Central memory CD8-positive, alpha-beta T cell (primary cell): ENCODE measurements around the gene HAP1.
"Not testable (repeated sequence)": the region's sequence is repeated elsewhere in the genome, so short reads cannot be mapped to it uniquely, and the experiment has no call there.

Experiments
- ATAC-seq: fragments of 150-1000 bp; cut with Tn5 transposase; replicated peaks from 2 replicates; pipeline ENCODE4 v1.10.0; 2022; ENCODE audit warnings: mild to moderate bottlenecking, moderate FRiP score, moderate number of reproducible peaks; ENCODE audit not compliant: poor library complexity, severe bottlenecking; ENCODE audit errors: extremely low read depth
- DNase-seq, 2 donors: peaks; one replicate each; pipeline ENCODE4 v3.0.0; 2021; ENCODE audit warnings: low spot score in 2 of 2
- H3K27ac Mint-ChIP-seq: one replicate; pipeline ENCODE4 v1.8.0; 2022; ENCODE audit warnings: low read depth, mild to moderate bottlenecking, moderate library complexity, mixed read lengths
- H3K27me3 Mint-ChIP-seq: one replicate; pipeline ENCODE4 v1.8.0; 2022; ENCODE audit warnings: mixed read lengths
- H3K36me3 Mint-ChIP-seq: one replicate; pipeline ENCODE4 v1.8.0; 2022; ENCODE audit warnings: mild to moderate bottlenecking, moderate library complexity, mixed read lengths; ENCODE audit not compliant: insufficient read depth
- H3K4me1 Mint-ChIP-seq: one replicate; pipeline ENCODE4 v1.8.0; 2022; ENCODE audit warnings: mixed read lengths
- H3K4me3 Mint-ChIP-seq: one replicate; pipeline ENCODE4 v1.8.0; 2022; ENCODE audit warnings: mild to moderate bottlenecking, moderate library complexity, mixed read lengths
- H3K9me3 Mint-ChIP-seq: one replicate; pipeline ENCODE4 v1.8.0; 2022; ENCODE audit warnings: mixed read lengths

The HAP1 gene

DNA sequence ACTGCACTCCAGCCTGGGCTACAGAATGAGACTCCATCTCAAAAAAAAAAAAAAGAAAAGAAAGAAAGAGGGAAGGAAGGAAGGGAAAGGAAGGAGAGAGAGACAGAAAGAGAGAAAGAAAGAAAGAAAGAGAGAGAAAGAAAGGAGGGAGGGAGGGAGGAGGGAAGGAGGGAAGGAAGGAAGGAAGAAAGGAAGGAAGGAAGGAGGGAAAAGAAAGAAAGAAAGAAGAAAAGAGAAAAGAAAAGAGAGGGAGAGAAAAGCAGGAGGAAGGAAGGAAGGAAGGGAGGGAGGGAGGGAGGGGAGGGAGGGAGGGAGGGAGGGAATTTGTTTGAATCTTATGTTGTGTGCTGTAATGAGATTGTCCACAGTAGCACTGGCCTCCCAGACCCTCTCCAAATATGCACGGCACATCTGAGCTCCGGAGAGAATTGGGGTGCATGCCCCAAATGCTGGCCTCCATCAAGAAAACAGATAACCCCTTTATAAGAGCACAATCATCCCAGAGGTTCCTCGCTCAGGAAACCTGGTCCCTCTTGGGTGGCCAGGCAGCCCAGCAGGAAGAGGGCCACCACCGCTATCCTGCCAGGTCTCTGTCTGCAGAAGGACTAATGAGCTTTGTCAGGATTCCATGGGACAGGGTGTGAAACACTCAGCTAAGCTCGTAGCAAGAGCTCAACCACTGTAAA is 54.6 kb downstream of the HAP1 start:
- no peak for ATAC-seq
- Mint-ChIP-seq H3K36me3 (peaks cover 4% of the 10 kb centered on the region), H3K27me3 (no peaks in the 10 kb centered on the region), H3K27ac (peak overlapping the region; percentile 93), H3K9me3 (no peaks in the 10 kb centered on the region), H3K4me1 (peaks cover 22% of the 10 kb centered on the region), H3K4me3 (peak overlapping the region; percentile 79)
- no peak for DNase-seq

DNA sequence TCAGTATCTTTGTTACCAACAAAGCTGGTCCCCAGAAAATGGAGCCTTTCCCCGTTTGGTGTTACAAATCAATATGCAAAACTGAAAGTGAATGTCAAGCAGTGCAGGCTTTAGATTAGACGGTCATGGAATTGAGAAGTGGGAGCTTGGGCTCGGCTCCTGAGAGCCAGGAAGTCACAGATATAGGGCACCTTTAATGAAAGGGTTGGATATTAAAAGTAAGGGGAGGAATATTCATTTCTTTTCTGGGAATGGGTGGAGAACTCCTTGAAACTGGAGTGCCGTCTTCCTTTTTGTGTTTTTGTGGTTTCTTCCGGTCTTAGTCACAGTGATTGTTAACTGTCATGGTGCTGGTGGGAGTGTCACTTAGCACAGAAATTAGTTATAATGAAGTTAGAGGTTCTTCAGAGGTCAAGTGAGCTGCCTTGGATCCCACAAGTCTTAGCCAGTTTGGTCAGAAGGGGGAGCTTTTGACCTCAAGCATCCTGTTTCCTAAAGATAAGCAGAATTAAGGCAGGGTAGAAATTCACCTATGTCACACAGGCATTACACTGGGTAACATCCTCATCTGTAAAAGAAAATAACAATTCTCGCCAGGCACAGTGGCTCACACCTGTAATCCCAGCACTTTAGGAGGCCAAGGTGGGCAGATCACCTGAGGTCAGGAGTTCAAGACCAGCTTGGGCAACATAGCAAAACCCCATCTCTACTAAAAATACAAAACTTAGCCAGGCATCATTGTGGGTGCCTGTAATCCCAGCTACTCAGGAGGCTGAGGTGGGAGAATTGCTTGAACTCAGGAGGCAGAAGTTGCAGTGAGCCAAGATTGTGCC is 55.3 kb downstream of the HAP1 start:
- peaks cover 22% of the 10 kb centered on the region for H3K4me1 Mint-ChIP-seq
- ATAC-seq (peak; percentile 93), DNase-seq (peak in 1 of 2 donors; percentile 62)
- peak overlapping the region; percentile 79 for H3K4me3 Mint-ChIP-seq
- H3K27ac Mint-ChIP-seq = peak overlapping the region; percentile 93
- H3K36me3 Mint-ChIP-seq = peaks cover 4% of the 10 kb centered on the region
- H3K9me3 Mint-ChIP-seq = no peaks in the 10 kb centered on the region
- H3K27me3 Mint-ChIP-seq = no peaks in the 10 kb centered on the region

- Mint-ChIP-seq H3K27me3 (no peaks in the 10 kb centered on the region), H3K4me3 (peak overlapping the region; percentile 79), H3K27ac (peak overlapping the region; percentile 93), H3K9me3 (no peaks in the 10 kb centered on the region), H3K36me3 (peaks cover 4% of the 10 kb centered on the region), H3K4me1 (peaks cover 22% of the 10 kb centered on the region)
- no peak for DNase-seq
- ATAC-seq = peak; percentile 6
Observed at GRCh38 chr17:41678411-41678906, 56.0 kb downstream of the HAP1 start.

- H3K36me3 Mint-ChIP-seq = peaks cover 4% of the 10 kb centered on the region
Observed at GRCh38 chr17:41676058-41676419, 58.4 kb downstream of the HAP1 start.

GRCh38 chr17:41675157-41676057 is 59.0 kb downstream of the HAP1 start:
- not testable (repeated sequence) for H3K9me3 Mint-ChIP-seq, DNase-seq, H3K4me3 Mint-ChIP-seq, H3K27ac Mint-ChIP-seq, ATAC-seq, H3K36me3 Mint-ChIP-seq, H3K27me3 Mint-ChIP-seq
- peaks cover 22% of the 10 kb centered on the region for H3K4me1 Mint-ChIP-seq

More at GRCh38 chr17:41676058-41676419, 58.4 kb downstream of the HAP1 start:
- ATAC-seq = no peak
- Mint-ChIP-seq H3K4me1 (peaks cover 22% of the 10 kb centered on the region), H3K27me3 (no peaks in the 10 kb centered on the region), H3K27ac (no peak overlapping the region), H3K9me3 (no peaks in the 10 kb centered on the region), H3K4me3 (no peak overlapping the region)
- DNase-seq = no peak
